Measurements from ENCODE around the gene PRKACB. TPM values are rescaled to one million over a fixed set of nuclear protein-coding genes. Genes with fewer than 3 reads are reported as not detected.
"Not testable (repeated sequence)": the region's sequence is repeated elsewhere in the genome, so short reads cannot be mapped to it uniquely, and the experiment has no call there.

The PRKACB gene
- total RNA-seq, 2 donors from 2014 or later: 9.6 to 18.2 TPM

DNA sequence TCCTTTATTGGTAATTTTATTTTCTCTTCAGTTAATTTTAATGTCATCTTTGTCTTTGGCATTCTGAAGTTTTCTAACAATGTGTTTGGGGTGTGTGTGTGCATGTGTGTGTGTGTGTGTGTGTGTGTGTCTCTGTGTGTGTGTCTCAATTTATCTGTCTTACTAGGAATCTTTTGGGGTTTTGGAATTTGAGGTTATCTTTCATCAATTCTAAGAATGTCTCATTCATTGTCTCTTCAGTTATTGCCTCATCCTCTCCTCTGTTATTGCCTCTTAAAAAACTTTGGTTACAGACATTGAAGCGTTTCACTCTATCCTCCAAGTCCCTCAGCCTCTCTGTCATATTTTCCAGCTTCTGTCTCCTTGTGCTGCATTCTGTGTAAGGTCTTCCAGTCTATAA lies 139.3 kb downstream of the PRKACB start:
- ATAC-seq: no peak
- Histone ChIP-seq H3K27me3 (no peaks in the 10 kb centered on the region), H3K27ac (no peak overlapping the region), H3K9me3 (peaks cover 0 to 4% (median 0%) of the 10 kb centered on the region in 3 donors), H3K4me3 (no peak overlapping the region), H3K4me1 (peaks cover 10% of the 10 kb centered on the region), H3K36me3 (replicated peaks in 1 of 2; ENCODE audit: insufficient read depth in 1 of 2, low read depth in 2 of 2) (no peaks in the 10 kb centered on the region)
- DNase-seq: no peak
- no peak for TF ChIP-seq CTCF (IDR thresholded peaks at IDR 0.05)
- no peak for TF ChIP-seq POLR2A (IDR thresholded peaks at IDR 0.05)
- intact Hi-C loops (cut with DNase I): no loop called here
- WGBS, 2 donors: 68 to 80% methylated on average over 1 of the region's 1 CpG

GRCh38 chr1:84286071-84286470 lies 142.0 kb downstream of the PRKACB start:
- no peak for DNase-seq
- Histone ChIP-seq H3K27ac (no peak overlapping the region), H3K9me3 (peaks cover 0 to 4% (median 0%) of the 10 kb centered on the region in 3 donors), H3K36me3 (replicated peaks in 1 of 2; ENCODE audit: insufficient read depth in 1 of 2, low read depth in 2 of 2) (no peaks in the 10 kb centered on the region), H3K27me3 (no peaks in the 10 kb centered on the region), H3K4me3 (no peak overlapping the region), H3K4me1 (no peaks in the 10 kb centered on the region)
- no peak for ATAC-seq
- intact Hi-C loops (cut with DNase I): no loop called here
- TF ChIP-seq POLR2A (IDR thresholded peaks at IDR 0.05): no peak
- TF ChIP-seq CTCF (IDR thresholded peaks at IDR 0.05): no peak
- whole genome bisulfite sequencing, 2 donors: 84 to 85% methylated on average over 1 of the region's 1 CpG

DNA sequence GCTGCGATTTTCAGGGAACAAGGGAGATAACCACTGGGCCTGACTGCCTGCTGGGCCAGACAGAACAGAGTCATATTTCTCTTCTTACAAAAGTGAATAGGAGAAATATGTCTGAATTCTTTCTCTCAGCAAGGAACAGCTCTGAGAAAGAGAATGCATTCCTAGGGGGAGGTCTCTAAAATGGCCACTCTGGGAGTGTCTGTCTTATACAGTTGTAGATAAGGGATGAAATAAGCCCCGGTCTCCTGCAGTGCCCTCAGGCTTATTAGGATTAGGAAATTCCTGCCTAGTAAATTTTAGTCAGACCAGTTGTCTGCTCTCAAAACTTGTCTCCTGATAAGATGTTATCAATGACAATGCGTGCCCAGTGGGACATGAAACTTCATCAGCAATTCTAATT lies 143.3 kb downstream of the PRKACB start:
- H3K36me3 ChIP-seq (replicated peaks in 1 of 2; ENCODE audit: insufficient read depth in 1 of 2, low read depth in 2 of 2); H3K4me1 ChIP-seq; H3K27me3 ChIP-seq; H3K9me3 ChIP-seq; H3K4me3 ChIP-seq; H3K27ac ChIP-seq; ATAC-seq; intact Hi-C loops (cut with DNase I); DNase-seq: not testable (repeated sequence)
- 55 to 57% methylated on average over 3 of the region's 3 CpGs for WGBS, 2 donors

Small RNA genes within 50 kb of the gene (small RNA-seq; reads per million reads assigned to genes)
- gene AL450063.1 (not detected), gene RF00410 (not detected)

Other genes with a start within 250 kb of the PRKACB start
- 10 to 100 TPM; 25.7 to 29.0 TPM for gene TTLL7, start 145.1 kb upstream of the PRKACB start, total RNA-seq
- gene SAMD13, start 157.4 kb downstream of the PRKACB start, total RNA-seq: 1 to 10 TPM in 1 of 2 donors, under 1 TPM in 1; 0.66 to 1.3 TPM